GM12878 (cell line): ENCODE results near the gene HIGD1C. TPM values are rescaled to one million over a fixed set of nuclear protein-coding genes. Genes with fewer than 3 reads are reported as not detected.

Experiments used
- ATAC-seq: fragments of 200-7000 bp; cut with Tn5 transposase; 3 replicates; pipeline ENCODE4 v1.9.1; 2020; ENCODE audit warnings: mild to moderate bottlenecking, moderate library complexity
- BruUV-seq: library from RNA; stranded (reverse); fragments of 400-500 nt; replicated peaks from 2 replicates; lab custom pipeline; 2021; lab: Mats Ljungman, UMichigan
- CTCF ChIA-PET: fragments of 300-600 bp; sonication (Branson Sonifier 250); formaldehyde crosslinking; extraction: SDS; loops from one replicate; lab custom pipeline; 2021; ENCODE audit warnings: inconsistent platforms; lab: Yijun Ruan, JAX
- POLR2A ChIA-PET: fragments of 350-600 bp; formaldehyde crosslinking; extraction: SDS; loops from one replicate; lab custom pipeline; 2021; ENCODE audit warnings: inconsistent platforms; lab: Charles Lee
- RAD21 ChIA-PET: fragments of 300-600 bp; sonication (Branson Sonifier 250); formaldehyde crosslinking; loops from one replicate; lab custom pipeline; 2023; ENCODE audit warnings: antibody characterized with exemption; ENCODE audit not compliant: unreplicated experiment; lab: Charles Lee
- SMC1A ChIA-PET: fragments of 300-600 bp; sonication (Branson Sonifier 250); formaldehyde crosslinking; loops from one replicate; lab custom pipeline; 2023; ENCODE audit not compliant: unreplicated experiment, uncharacterized antibody; lab: Charles Lee
- DNase-seq: peaks from one replicate; pipeline ENCODE4 v3.0.0-alpha.2; 2011; ENCODE audit warnings: low read depth, low spot score
- FAIRE-seq: peaks from 3 replicates; lab custom pipeline; 2011; peaks lifted over from hg19 to GRCh38; lab: Jason Lieb, UNC
- H2AFZ ChIP-seq: 2 replicates; pipeline ENCODE4 v1.6.0; 2011; ENCODE audit warnings: low read depth, low read length, control low read depth; ENCODE audit not compliant: control insufficient read depth
- H3K27ac ChIP-seq: 2 replicates; pipeline ENCODE4 v1.5.1; 2011; ENCODE audit warnings: control low read depth; ENCODE audit not compliant: control insufficient read depth, insufficient read depth
- H3K27me3 ChIP-seq, 2 experiments: replicated peaks in 1 of 2; 2 replicates each; pipeline versions ENCODE4 v1.6.0 to v1.6.1; 2011; ENCODE audit warnings: low read length in 1 of 2; ENCODE audit not compliant: control insufficient read depth in 2 of 2, insufficient read depth in 2 of 2
- H3K36me3 ChIP-seq, 2 experiments: 2 replicates each; pipeline ENCODE4 v1.5.1; 2011; ENCODE audit warnings: low read length in 1 of 2; ENCODE audit not compliant: control insufficient read depth in 2 of 2, insufficient read depth in 2 of 2
- H3K4me1 ChIP-seq: 2 replicates; pipeline ENCODE4 v1.6.1; 2011; ENCODE audit warnings: mild to moderate bottlenecking, low read length, moderate library complexity, mixed read lengths; ENCODE audit not compliant: control insufficient read depth, insufficient read depth
- H3K4me2 ChIP-seq: 2 replicates; pipeline ENCODE4 v1.6.0; 2011; ENCODE audit warnings: control low read depth; ENCODE audit not compliant: control insufficient read depth, insufficient read depth
- H3K4me3 ChIP-seq: fragments of 200-600 bp; sonication (generic); 2 replicates; pipeline ENCODE4 v1.5.1; 2016
- H3K79me2 ChIP-seq: 2 replicates; pipeline ENCODE4 v1.6.0; 2011; ENCODE audit warnings: low read length; ENCODE audit not compliant: control insufficient read depth, insufficient read depth
- H3K9ac ChIP-seq: 2 replicates; pipeline ENCODE4 v1.8.0; 2011; ENCODE audit warnings: low read length, control low read depth, mixed read lengths; ENCODE audit not compliant: control insufficient read depth, insufficient read depth
- H3K9me3 ChIP-seq: replicated peaks from 3 replicates; pipeline ENCODE4 v1.5.1; 2011; ENCODE audit warnings: mild to moderate bottlenecking, low read length; ENCODE audit not compliant: control insufficient read depth, insufficient read depth
- H4K20me1 ChIP-seq: 2 replicates; pipeline ENCODE4 v1.6.0; 2011; ENCODE audit not compliant: control insufficient read depth, insufficient read depth
- DPF2 ChIP-seq: fragments of 450-650 bp; IDR thresholded peaks from 2 replicates; pipeline ENCODE4 v1.6.1; 2017; ENCODE audit warnings: mild to moderate bottlenecking
- HCFC1 ChIP-seq: fragments of 150-350 bp; IDR thresholded peaks from 2 replicates; pipeline ENCODE4 v1.6.1; 2014; ENCODE audit warnings: low read length
- HDGF ChIP-seq: fragments of 450-650 bp; IDR thresholded peaks from 2 replicates; pipeline ENCODE4 v1.6.1; 2016; ENCODE audit warnings: antibody characterized with exemption
- MTA2 ChIP-seq: fragments of 450-650 bp; IDR thresholded peaks from 2 replicates; pipeline ENCODE4 v1.6.1; 2016; ENCODE audit warnings: low read depth, mild to moderate bottlenecking, moderate library complexity
- NFYA ChIP-seq: IDR thresholded peaks from 2 replicates; pipeline ENCODE4 v1.6.1; 2011; ENCODE audit warnings: low read depth, mild to moderate bottlenecking, low read length, improper control_type of control experiment, borderline replicate concordance
- PAX8 ChIP-seq: fragments of 450-650 bp; IDR thresholded peaks from 2 replicates; pipeline ENCODE4 v1.6.1; 2017; ENCODE audit warnings: mild to moderate bottlenecking, moderate library complexity
- SMAD1 ChIP-seq: fragments of 450-650 bp; IDR thresholded peaks from 2 replicates; pipeline ENCODE4 v1.6.1; 2018; ENCODE audit warnings: mild to moderate bottlenecking, low read depth; ENCODE audit not compliant: partially characterized antibody
- TARDBP ChIP-seq: IDR thresholded peaks from 2 replicates; pipeline ENCODE4 v1.6.1; 2016; ENCODE audit warnings: borderline replicate concordance
- ZBED1 ChIP-seq: IDR thresholded peaks from 2 replicates; pipeline ENCODE4 v1.6.1; 2016; ENCODE audit warnings: borderline replicate concordance
- WGBS: methylation state at CpG from one replicate; pipeline ENCODE4 v1.1.6; 2016; ENCODE audit warnings: low lambda C conversion rate; ENCODE audit not compliant: insufficient replicate concordance, insufficient coverage; ENCODE audit errors: missing lambda C conversion rate; 5-methylcytosine and 5-hydroxymethylcytosine counted together
- in situ Hi-C: fragments of 300-500 bp; cut with MboI; formaldehyde crosslinking; loops from 9 replicates; pipeline ENCODE4 v1.14.3; 2018; ENCODE audit warnings: mixed read lengths
- intact Hi-C: fragments of 100-400 bp; cut with micrococcal nuclease; formaldehyde crosslinking; loops from one replicate; pipeline ENCODE4 v1.14.2; 2022; ENCODE audit not compliant: unreplicated experiment
- polyA plus RNA-seq, 11 experiments: library from polyadenylated mRNA; depleted of rRNA in 4 of 11; unstranded in 6 of 11; stranded (reverse) in 5 of 11; fragments of >200 nt; fragmentation: Nextera tagmentation in 4 of 11; fragmentation: Illumina TruSeq in 1 of 11; extraction: Ambion mirVana in 4 of 11; extraction: Trizol in 1 of 11; gene quantifications; 1 replicate in 1 of 11; 2 replicates in 10 of 11; pipeline versions ENCODE4 v1.2.1 to v1.2.3, GENCODE V29; 2011 to 2016; ENCODE audit warnings: inconsistent platforms in 2 of 11, missing spikeins in 2 of 11, low read depth in 1 of 11
- total RNA-seq, 4 experiments: library from RNA; depleted of rRNA in 3 of 4; stranded (reverse); fragments of >200 nt in 3 of 4; fragmentation: Illumina TruSeq in 1 of 4; extraction: Trizol in 1 of 4; gene quantifications; 2 replicates each; pipeline versions ENCODE4 v1.2.1 to v1.2.3, GENCODE V29; 2013 to 2021
- TF ChIP-seq, protein P1 (sequence below): fragments of 450-650 bp; IDR thresholded peaks from 2 replicates; pipeline ENCODE4 v1.6.1; 2016; ENCODE audit warnings: mild to moderate bottlenecking, moderate library complexity, borderline replicate concordance
- TF ChIP-seq, protein P2 (sequence below): IDR thresholded peaks from 2 replicates; pipeline ENCODE4 v1.6.1; 2011; ENCODE audit warnings: borderline replicate concordance, low read depth, mild to moderate bottlenecking, moderate library complexity, mixed read lengths, low read length; ENCODE audit not compliant: insufficient read depth; ENCODE audit errors: extremely low read length
- TF ChIP-seq, protein P3 (sequence below): fragments of 150-350 bp; IDR thresholded peaks from 2 replicates; pipeline ENCODE4 v1.6.1; 2014; ENCODE audit warnings: mild to moderate bottlenecking, low read depth, low read length

Gene HIGD1C
- total and polyA plus RNA-seq, 10 of the 15 experiments (the other 5 are each of a cell fraction or from before 2014, with no cell fraction given) = not detected

DNA sequence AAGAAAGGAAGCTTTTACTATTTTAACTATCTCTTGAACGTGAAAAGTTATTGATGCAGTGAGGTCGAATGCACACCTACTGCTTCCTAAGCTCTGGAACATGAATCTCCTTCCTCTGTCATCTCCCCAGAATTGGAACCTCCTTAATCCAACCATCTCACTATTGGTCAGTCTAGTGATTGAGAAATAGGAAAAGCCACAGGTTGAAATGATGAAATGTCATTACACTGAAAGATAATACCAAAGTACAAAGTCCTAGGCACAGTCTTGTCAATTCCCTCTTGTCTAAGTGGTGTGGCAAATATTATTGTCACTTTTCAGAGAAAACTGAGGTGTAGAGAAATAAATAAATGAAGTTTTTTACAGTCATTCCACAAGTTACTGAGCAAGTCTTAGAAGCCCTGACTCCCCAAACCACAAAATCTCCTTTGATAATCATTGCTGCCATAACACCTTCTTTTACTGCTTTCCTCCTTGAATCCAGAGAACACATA, 19.5 kb upstream of the HIGD1C start (continued):
- TF ChIP-seq MTA2 = no peak

DNA sequence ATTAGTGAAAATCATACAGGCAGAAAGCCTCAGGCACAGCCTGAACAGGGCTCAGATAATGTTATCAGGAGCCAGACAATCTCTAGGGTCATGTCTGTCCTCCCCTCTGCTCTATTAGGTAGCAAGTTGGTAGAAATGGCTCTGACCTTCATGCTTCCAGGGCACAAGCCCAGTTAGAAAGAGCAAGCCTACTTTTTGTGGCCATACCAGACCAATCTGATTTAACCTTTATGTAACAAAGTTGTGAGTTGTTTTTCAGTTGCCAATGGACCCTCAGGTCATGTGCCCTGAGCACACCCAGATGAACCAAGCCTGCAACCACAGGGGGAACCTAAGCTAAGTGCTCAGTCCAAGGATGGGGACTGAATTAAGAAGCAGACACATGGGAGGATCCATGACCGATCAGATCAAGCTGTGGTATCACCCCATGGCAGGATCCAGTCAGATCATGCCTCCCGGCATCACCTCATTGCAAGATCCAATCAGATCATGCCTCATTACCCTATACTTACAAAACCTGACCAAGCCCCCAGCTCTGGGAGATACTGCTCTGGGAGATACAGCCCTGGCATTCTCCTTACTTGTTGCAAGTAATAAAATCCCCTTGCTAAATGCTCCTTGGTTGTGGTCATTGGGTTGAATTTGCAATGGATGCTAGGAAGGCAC, 18.8 kb upstream of the HIGD1C start:
- H4K20me1 ChIP-seq = no peaks in the 10 kb centered on the region
- H3K9ac ChIP-seq = no peak overlapping the region
- RAD21 ChIA-PET = no interaction called here
- CTCF ChIA-PET = no interaction called here
- H3K79me2 ChIP-seq = no peaks in the 10 kb centered on the region
- 48% methylated on average over 2 of the region's 2 CpGs for WGBS
- 0 out of 2 replicates have a peak, but pooled peaks cover 2% of the 10 kb centered on the region for H3K4me1 ChIP-seq
- FAIRE-seq (no peak), ATAC-seq (no peak), DNase-seq (no peak)
- SMC1A ChIA-PET = no interaction called here
- no peak overlapping the region for H3K4me3 ChIP-seq
- POLR2A ChIA-PET = no interaction called here
- H3K4me2 ChIP-seq = no peak overlapping the region
- no peak for TF ChIP-seq PAX8
- TF ChIP-seq, protein P1, sequence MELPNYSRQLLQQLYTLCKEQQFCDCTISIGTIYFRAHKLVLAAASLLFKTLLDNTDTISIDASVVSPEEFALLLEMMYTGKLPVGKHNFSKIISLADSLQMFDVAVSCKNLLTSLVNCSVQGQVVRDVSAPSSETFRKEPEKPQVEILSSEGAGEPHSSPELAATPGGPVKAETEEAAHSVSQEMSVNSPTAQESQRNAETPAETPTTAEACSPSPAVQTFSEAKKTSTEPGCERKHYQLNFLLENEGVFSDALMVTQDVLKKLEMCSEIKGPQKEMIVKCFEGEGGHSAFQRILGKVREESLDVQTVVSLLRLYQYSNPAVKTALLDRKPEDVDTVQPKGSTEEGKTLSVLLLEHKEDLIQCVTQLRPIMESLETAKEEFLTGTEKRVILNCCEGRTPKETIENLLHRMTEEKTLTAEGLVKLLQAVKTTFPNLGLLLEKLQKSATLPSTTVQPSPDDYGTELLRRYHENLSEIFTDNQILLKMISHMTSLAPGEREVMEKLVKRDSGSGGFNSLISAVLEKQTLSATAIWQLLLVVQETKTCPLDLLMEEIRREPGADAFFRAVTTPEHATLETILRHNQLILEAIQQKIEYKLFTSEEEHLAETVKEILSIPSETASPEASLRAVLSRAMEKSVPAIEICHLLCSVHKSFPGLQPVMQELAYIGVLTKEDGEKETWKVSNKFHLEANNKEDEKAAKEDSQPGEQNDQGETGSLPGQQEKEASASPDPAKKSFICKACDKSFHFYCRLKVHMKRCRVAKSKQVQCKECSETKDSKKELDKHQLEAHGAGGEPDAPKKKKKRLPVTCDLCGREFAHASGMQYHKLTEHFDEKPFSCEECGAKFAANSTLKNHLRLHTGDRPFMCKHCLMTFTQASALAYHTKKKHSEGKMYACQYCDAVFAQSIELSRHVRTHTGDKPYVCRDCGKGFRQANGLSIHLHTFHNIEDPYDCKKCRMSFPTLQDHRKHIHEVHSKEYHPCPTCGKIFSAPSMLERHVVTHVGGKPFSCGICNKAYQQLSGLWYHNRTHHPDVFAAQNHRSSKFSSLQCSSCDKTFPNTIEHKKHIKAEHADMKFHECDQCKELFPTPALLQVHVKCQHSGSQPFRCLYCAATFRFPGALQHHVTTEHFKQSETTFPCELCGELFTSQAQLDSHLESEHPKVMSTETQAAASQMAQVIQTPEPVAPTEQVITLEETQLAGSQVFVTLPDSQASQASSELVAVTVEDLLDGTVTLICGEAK = no peak
- TF ChIP-seq DPF2 = no peak
- TF ChIP-seq HCFC1 = no peak
- TF ChIP-seq, protein P2, sequence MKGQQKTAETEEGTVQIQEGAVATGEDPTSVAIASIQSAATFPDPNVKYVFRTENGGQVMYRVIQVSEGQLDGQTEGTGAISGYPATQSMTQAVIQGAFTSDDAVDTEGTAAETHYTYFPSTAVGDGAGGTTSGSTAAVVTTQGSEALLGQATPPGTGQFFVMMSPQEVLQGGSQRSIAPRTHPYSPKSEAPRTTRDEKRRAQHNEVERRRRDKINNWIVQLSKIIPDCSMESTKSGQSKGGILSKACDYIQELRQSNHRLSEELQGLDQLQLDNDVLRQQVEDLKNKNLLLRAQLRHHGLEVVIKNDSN = no peak
- no peak for TF ChIP-seq ZBED1
- TF ChIP-seq SMAD1 = no peak
- TF ChIP-seq, protein P3, sequence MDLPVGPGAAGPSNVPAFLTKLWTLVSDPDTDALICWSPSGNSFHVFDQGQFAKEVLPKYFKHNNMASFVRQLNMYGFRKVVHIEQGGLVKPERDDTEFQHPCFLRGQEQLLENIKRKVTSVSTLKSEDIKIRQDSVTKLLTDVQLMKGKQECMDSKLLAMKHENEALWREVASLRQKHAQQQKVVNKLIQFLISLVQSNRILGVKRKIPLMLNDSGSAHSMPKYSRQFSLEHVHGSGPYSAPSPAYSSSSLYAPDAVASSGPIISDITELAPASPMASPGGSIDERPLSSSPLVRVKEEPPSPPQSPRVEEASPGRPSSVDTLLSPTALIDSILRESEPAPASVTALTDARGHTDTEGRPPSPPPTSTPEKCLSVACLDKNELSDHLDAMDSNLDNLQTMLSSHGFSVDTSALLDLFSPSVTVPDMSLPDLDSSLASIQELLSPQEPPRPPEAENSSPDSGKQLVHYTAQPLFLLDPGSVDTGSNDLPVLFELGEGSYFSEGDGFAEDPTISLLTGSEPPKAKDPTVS = no peak
- TF ChIP-seq NFYA = no peak
- TF ChIP-seq TARDBP = no peak
- no peak for TF ChIP-seq HDGF
- H3K36me3 ChIP-seq = no peaks in the 10 kb centered on the region
- no peaks in the 10 kb centered on the region for H3K27me3 ChIP-seq
- intact Hi-C loops = no loop called here
- H3K27ac ChIP-seq = no peak overlapping the region
- BruUV-seq = no TSS peak
- H2AFZ ChIP-seq = no peak overlapping the region
- peaks cover 10% of the 10 kb centered on the region for H3K9me3 ChIP-seq
- in situ Hi-C loops = no loop called here
